Endothelial cell of umbilical vein (primary cell): ENCODE results near the gene PBX3.

Experiments
- CTCF ChIP-seq, 2 donors: IDR thresholded peaks; 1 replicate in 1 of 2; 2 replicates in 1 of 2; pipeline ENCODE4 v1.5.1; 2011; ENCODE audit warnings: low read length in 2 of 2, mild to moderate bottlenecking in 2 of 2, moderate library complexity in 2 of 2, control low read depth in 1 of 2, inconsistent platforms in 1 of 2, low read depth in 1 of 2; ENCODE audit not compliant: insufficient read depth in 1 of 2; ENCODE audit errors: extremely low read depth in 1 of 2
- EZH2 ChIP-seq: IDR thresholded peaks from 2 replicates; pipeline ENCODE4 v1.6.1; 2012; ENCODE audit warnings: borderline replicate concordance, low read depth, mild to moderate bottlenecking, moderate library complexity, low read length, inconsistent platforms; ENCODE audit not compliant: severe bottlenecking
- GATA2 ChIP-seq: IDR thresholded peaks from 2 replicates; pipeline ENCODE4 v1.7.0; 2011; ENCODE audit warnings: low read depth, mild to moderate bottlenecking, moderate library complexity, mixed read lengths, low read length; ENCODE audit not compliant: insufficient read length, insufficient read depth
- MAX ChIP-seq: IDR thresholded peaks from 2 replicates; pipeline ENCODE4 v1.6.1; 2011; ENCODE audit not compliant: insufficient read depth, insufficient read length
- MYC ChIP-seq: IDR thresholded peaks from one replicate; pipeline ENCODE4 v1.6.1; 2011; ENCODE audit warnings: mild to moderate bottlenecking, low read depth, low read length
- POLR2A ChIP-seq: IDR thresholded peaks from 2 replicates; pipeline ENCODE4 v1.6.1; 2012; ENCODE audit warnings: low read depth, mild to moderate bottlenecking, control low read depth, low read length
- POLR2AphosphoS5 ChIP-seq: IDR thresholded peaks from 2 replicates; pipeline ENCODE4 v1.6.1; 2012; ENCODE audit warnings: low read depth, mild to moderate bottlenecking, control low read depth, low read length, moderate library complexity; ENCODE audit not compliant: insufficient read depth

GRCh38 chr9:125906893-125907292 lies 159.7 kb downstream of the PBX3 start:
- TF ChIP-seq POLR2A (no peak), CTCF (IDR thresholded peaks at IDR 0.05; ENCODE audit: extremely low read depth in 1 of 2, insufficient read depth in 1 of 2, low read depth in 1 of 2, low read length in 2 of 2) (no peak), MYC (no peak), POLR2AphosphoS5 (no peak), MAX (no peak), GATA2 (no peak), EZH2 (no peak)
